ENCODE measurements around the gene CLPTM1L. TPM values are rescaled to one million over a fixed set of nuclear protein-coding genes. Genes with fewer than 3 reads are reported as not detected.

Gene CLPTM1L
- total RNA-seq, 2 experiments from 2014 or later = 395 TPM

GRCh38 chr5:1274471-1274870, 70.4 kb downstream of the CLPTM1L start:
- Histone ChIP-seq H3K27ac (ENCODE audit: low read depth, low read length, poor library complexity, severe bottlenecking) (no peak overlapping the region), H3K4me1 (ENCODE audit: insufficient read depth, low read length, poor library complexity, severe bottlenecking) (no peaks in the 10 kb centered on the region), H3K79me2 (ENCODE audit: insufficient read depth, low read depth, low read length) (peaks cover 39% of the 10 kb centered on the region), H4K20me1 (ENCODE audit: insufficient read depth, low read length) (no peaks in the 10 kb centered on the region; the same call in 1 of the 2 replicates), H3K9me3 (ENCODE audit: low read length) (no peaks in the 10 kb centered on the region), H3K4me2 (ENCODE audit: low read length) (no peak overlapping the region), H2AFZ (ENCODE audit: low read length) (no peak overlapping the region), H3K9me2 (ENCODE audit: insufficient read depth, low read length) (no peaks in the 10 kb centered on the region), H3K36me3 (ENCODE audit: insufficient read depth, low read length) (peaks cover 89% of the 10 kb centered on the region), H3K4me3 (ENCODE audit: low read depth, low read length, poor library complexity, severe bottlenecking) (no peak overlapping the region)
- intact Hi-C loops (cut with micrococcal nuclease; ENCODE audit: unreplicated experiment) = no loop called here
- POLR2A ChIA-PET = no interaction called here
- CTCF ChIA-PET (ENCODE audit: unreplicated experiment) = no interaction called here
- DNase-seq (ENCODE audit: low spot score) = no peak
- TF ChIP-seq EZH2phosphoT487 (IDR thresholded peaks at IDR 0.05; ENCODE audit: borderline replicate concordance, low read depth, low read length) (no peak), CTCF (conservative IDR thresholded peaks at IDR 0.05; ENCODE audit: low read length) (no peak)
- BruUV-seq (replicated peaks) = no TSS peak

- H4K20me1 ChIP-seq (ENCODE audit: insufficient read depth, low read length) = no peaks in the 10 kb centered on the region; the same call in 1 of the 2 replicates
- POLR2A ChIA-PET = no interaction called here
- H2AFZ ChIP-seq (ENCODE audit: low read length) = no peak overlapping the region
Measured at GRCh38 chr5:1273745-1274144, 71.2 kb downstream of the CLPTM1L start.

More at GRCh38 chr5:1273745-1274144, 71.2 kb downstream of the CLPTM1L start:
- CTCF ChIA-PET (ENCODE audit: unreplicated experiment) = no interaction called here
- no peak overlapping the region for H3K27ac ChIP-seq (ENCODE audit: low read depth, low read length, poor library complexity, severe bottlenecking)
- peaks cover 35% of the 10 kb centered on the region for H3K79me2 ChIP-seq (ENCODE audit: insufficient read depth, low read depth, low read length)
- TF ChIP-seq EZH2phosphoT487 (IDR thresholded peaks at IDR 0.05; ENCODE audit: borderline replicate concordance, low read depth, low read length) = no peak
- no peak for TF ChIP-seq CTCF (conservative IDR thresholded peaks at IDR 0.05; ENCODE audit: low read length)
- intact Hi-C loops (cut with micrococcal nuclease; ENCODE audit: unreplicated experiment) = no loop called here
- no peak for DNase-seq (ENCODE audit: low spot score)
- no peak overlapping the region for H3K4me3 ChIP-seq (ENCODE audit: low read depth, low read length, poor library complexity, severe bottlenecking)
- H3K4me2 ChIP-seq (ENCODE audit: low read length) = no peak overlapping the region
- no peaks in the 10 kb centered on the region for H3K4me1 ChIP-seq (ENCODE audit: insufficient read depth, low read length, poor library complexity, severe bottlenecking)
- no peaks in the 10 kb centered on the region for H3K9me2 ChIP-seq (ENCODE audit: insufficient read depth, low read length)
- H3K36me3 ChIP-seq (ENCODE audit: insufficient read depth, low read length) = peaks cover 89% of the 10 kb centered on the region
- no TSS peak for BruUV-seq (replicated peaks)
- no peaks in the 10 kb centered on the region for H3K9me3 ChIP-seq (ENCODE audit: low read length)
